ENCODE measurements around the gene C12orf60. TPM values are rescaled to one million over a fixed set of nuclear protein-coding genes. Genes with fewer than 3 reads are reported as not detected.
A peak's percentile ranks its signal among the peaks of the same experiment; 100 is the strongest.

C12orf60 gene
- total RNA-seq, 1 experiment from 2014 or later = 1.8 TPM

- TF ChIP-seq AR (CRISPR knock-in tag; IDR thresholded peaks at IDR 0.05) (no peak; the same call in 1 of the 2 replicates), GTF2I (CRISPR knock-in tag; conservative IDR thresholded peaks at IDR 0.05) (no peak), NFATC4 (CRISPR knock-in tag; IDR thresholded peaks at IDR 0.05) (peak; percentile 89), RELA (CRISPR knock-in tag; IDR thresholded peaks at IDR 0.05; ENCODE audit: borderline replicate concordance) (no peak), MLX (CRISPR knock-in tag; IDR thresholded peaks at IDR 0.05) (no peak), ZBTB21 (CRISPR knock-in tag; IDR thresholded peaks at IDR 0.05; ENCODE audit: borderline replicate concordance) (no peak), ARID4B (CRISPR knock-in tag; IDR thresholded peaks at IDR 0.05; ENCODE audit: borderline replicate concordance) (no peak), CBFB (CRISPR knock-in tag; IDR thresholded peaks at IDR 0.05; ENCODE audit: low read depth) (0 out of 2 replicates have a peak, but pooled peaks have one; percentile 11), ZNF416 (CRISPR knock-in tag; IDR thresholded peaks at IDR 0.05) (no peak), ZNF671 (CRISPR knock-in tag; IDR thresholded peaks at IDR 0.05) (peak; percentile 64; the same call in 1 of the 2 replicates), NR1H2 (CRISPR knock-in tag; IDR thresholded peaks at IDR 0.05) (no peak), ETV6 (CRISPR knock-in tag; IDR thresholded peaks at IDR 0.05) (0 out of 2 replicates have a peak, but pooled peaks have one; percentile 31), ATF6 (CRISPR knock-in tag; IDR thresholded peaks at IDR 0.05) (no peak), ZNF423 (CRISPR knock-in tag; IDR thresholded peaks at IDR 0.05) (no peak), ZNF317 (CRISPR knock-in tag; IDR thresholded peaks at IDR 0.05; ENCODE audit: borderline replicate concordance, low read depth) (no peak), MAX (CRISPR knock-in tag; IDR thresholded peaks at IDR 0.05) (no peak), E2F5 (CRISPR knock-in tag; IDR thresholded peaks at IDR 0.05) (no peak), TCF7 (CRISPR knock-in tag; IDR thresholded peaks at IDR 0.05; ENCODE audit: low read depth) (no peak), ATF2 (CRISPR knock-in tag; IDR thresholded peaks at IDR 0.05; ENCODE audit: borderline replicate concordance, low read depth) (no peak), CDX4 (CRISPR knock-in tag; IDR thresholded peaks at IDR 0.05; ENCODE audit: borderline replicate concordance) (no peak), E2F1 (CRISPR knock-in tag; IDR thresholded peaks at IDR 0.05) (no peak), TEAD1 (CRISPR knock-in tag; IDR thresholded peaks at IDR 0.05) (no peak), OVOL2 (CRISPR knock-in tag; IDR thresholded peaks at IDR 0.05; ENCODE audit: borderline replicate concordance) (no peak), GABPB1 (CRISPR knock-in tag; IDR thresholded peaks at IDR 0.05) (no peak; the same call in 1 of the 2 replicates)
These were observed 34.0 kb upstream of the C12orf60 start (continued) for GRCh38 chr12:14769466-14769968.
